ENCODE data around the gene DSTYK.
"Not testable (repeated sequence)": the region's sequence is repeated elsewhere in the genome, so short reads cannot be mapped to it uniquely, and the experiment has no call there.

Gene DSTYK

GRCh38 chr1:205240118-205240517 is 28.6 kb upstream of the DSTYK start:
- DNase-seq = no peak

GRCh38 chr1:205239078-205239477 is 27.6 kb upstream of the DSTYK start:
- DNase-seq = no peak

- DNase-seq = no peak
These were observed 26.3 kb upstream of the DSTYK start for GRCh38 chr1:205237526-205238484.

GRCh38 chr1:205236951-205237475 is 25.5 kb upstream of the DSTYK start:
- no peak for DNase-seq

- no peak for DNase-seq
These were observed 25.0 kb upstream of the DSTYK start for GRCh38 chr1:205236526-205236925.

GRCh38 chr1:205235951-205236350 is 24.4 kb upstream of the DSTYK start:
- no peak for DNase-seq

- not testable (repeated sequence) for DNase-seq
These were observed 22.5 kb upstream of the DSTYK start for GRCh38 chr1:205233986-205234385.

GRCh38 chr1:205232945-205233397 is 21.5 kb upstream of the DSTYK start:
- DNase-seq = no peak

GRCh38 chr1:205232127-205232820 is 20.8 kb upstream of the DSTYK start:
- no peak for DNase-seq

- DNase-seq = no peak
These were observed 19.5 kb upstream of the DSTYK start for GRCh38 chr1:205230982-205231381.

GRCh38 chr1:205229916-205230700 is 18.6 kb upstream of the DSTYK start:
- DNase-seq = no peak

GRCh38 chr1:205229399-205229871 is 17.9 kb upstream of the DSTYK start:
- DNase-seq = peak; percentile 80

GRCh38 chr1:205228093-205228521 is 16.6 kb upstream of the DSTYK start:
- peak; percentile 12 for DNase-seq

- DNase-seq = peak; percentile 86
These were observed 16.1 kb upstream of the DSTYK start, which contains the start of gene TMCC2 for GRCh38 chr1:205227584-205228013. TMCC2 (plus strand) TSS chr1:205227946; CDS start chr1:205228565, 619 bp downstream.

- no peak for DNase-seq
These were observed 15.5 kb upstream of the DSTYK start for GRCh38 chr1:205226868-205227583.

GRCh38 chr1:205225901-205226765 is 14.6 kb upstream of the DSTYK start:
- DNase-seq = no peak

GRCh38 chr1:205224736-205225135 is 13.2 kb upstream of the DSTYK start:
- DNase-seq = no peak

- DNase-seq = no peak
These were observed 8.9 kb upstream of the DSTYK start for GRCh38 chr1:205220421-205220820.

- no peak for DNase-seq
These were observed 5.9 kb upstream of the DSTYK start for GRCh38 chr1:205217418-205217817.

- no peak for DNase-seq
These were observed 5.1 kb upstream of the DSTYK start for GRCh38 chr1:205216588-205216987.

- no peak for DNase-seq
These were observed 3.3 kb upstream of the DSTYK start for GRCh38 chr1:205214756-205215155.

Measured in CD4-positive, alpha-beta T cell treated with Interleukin-6 for 4 hours (primary cell).